GM12801 (cell line): ENCODE data around the gene FBXL13.

ENCODE experiments used
- CTCF ChIP-seq: IDR thresholded peaks from one replicate; pipeline ENCODE4 v1.5.1; 2011; ENCODE audit warnings: control low read depth; ENCODE audit not compliant: insufficient read length; ENCODE audit errors: extremely low read depth

FBXL13 gene

GRCh38 chr7:102821994-102822747 is 252.4 kb downstream of the FBXL13 start:
- no peak for TF ChIP-seq CTCF

- TF ChIP-seq CTCF = no peak
These were observed 255.4 kb downstream of the FBXL13 start for GRCh38 chr7:102819151-102819550.

GRCh38 chr7:102817616-102818573 is 256.7 kb downstream of the FBXL13 start:
- TF ChIP-seq CTCF = no peak

GRCh38 chr7:102814025-102814471 is 260.5 kb downstream of the FBXL13 start:
- TF ChIP-seq CTCF = no peak

- TF ChIP-seq CTCF = no peak
These were observed 261.2 kb downstream of the FBXL13 start for GRCh38 chr7:102813191-102814024.

GRCh38 chr7:102811942-102812678 is 262.5 kb downstream of the FBXL13 start:
- no peak for TF ChIP-seq CTCF
